Measurements from ENCODE around the gene USO1.
"Not testable (repeated sequence)": the region's sequence is repeated elsewhere in the genome, so short reads cannot be mapped to it uniquely, and the experiment has no call there.

The USO1 gene

GRCh38 chr4:75771607-75772006, 47.2 kb downstream of the USO1 start:
- no peak for DNase-seq (ENCODE audit: low spot score)

GRCh38 chr4:75777589-75777988, 53.2 kb downstream of the USO1 start:
- no peak for DNase-seq (ENCODE audit: low spot score)

GRCh38 chr4:75779105-75779757, 54.9 kb downstream of the USO1 start:
- no peak for DNase-seq (ENCODE audit: low spot score)

GRCh38 chr4:75781305-75781704, 56.9 kb downstream of the USO1 start:
- no peak for DNase-seq (ENCODE audit: low spot score)

GRCh38 chr4:75786526-75786925, 62.1 kb downstream of the USO1 start:
- no peak for DNase-seq (ENCODE audit: low spot score)

GRCh38 chr4:75786938-75787337, 62.6 kb downstream of the USO1 start:
- DNase-seq (ENCODE audit: low spot score): no peak

- DNase-seq (ENCODE audit: low spot score): no peak
Observed at GRCh38 chr4:75790024-75790423, 65.6 kb downstream of the USO1 start.

- peak; percentile 43 for DNase-seq (ENCODE audit: low spot score)
Observed at GRCh38 chr4:75800972-75801371, 76.6 kb downstream of the USO1 start.

GRCh38 chr4:75806035-75806434, 81.7 kb downstream of the USO1 start:
- not testable (repeated sequence) for DNase-seq (ENCODE audit: low spot score)

- no peak for DNase-seq (ENCODE audit: low spot score)
Observed at GRCh38 chr4:75817901-75818300, 93.5 kb downstream of the USO1 start.

GRCh38 chr4:75819121-75819520, 94.7 kb downstream of the USO1 start:
- no peak for DNase-seq (ENCODE audit: low spot score)

GRCh38 chr4:75820197-75820596, 95.8 kb downstream of the USO1 start:
- DNase-seq (ENCODE audit: low spot score): no peak

GRCh38 chr4:75820676-75821075, 96.3 kb downstream of the USO1 start:
- DNase-seq (ENCODE audit: low spot score): no peak

GRCh38 chr4:75821216-75821615, 96.8 kb downstream of the USO1 start:
- no peak for DNase-seq (ENCODE audit: low spot score)

GRCh38 chr4:75821966-75822365, 97.6 kb downstream of the USO1 start:
- no peak for DNase-seq (ENCODE audit: low spot score)

- DNase-seq (ENCODE audit: low spot score): no peak
Observed at GRCh38 chr4:75822416-75822815, 98.0 kb downstream of the USO1 start.

- no peak for DNase-seq (ENCODE audit: low spot score)
Observed at GRCh38 chr4:75823812-75824211, 99.4 kb downstream of the USO1 start.

GRCh38 chr4:75830906-75831305, 106.5 kb downstream of the USO1 start:
- DNase-seq (ENCODE audit: low spot score): peak; percentile 24

- DNase-seq (ENCODE audit: low spot score): no peak
Observed at GRCh38 chr4:75831856-75832405, 107.6 kb downstream of the USO1 start.

GRCh38 chr4:75834095-75834771, 109.9 kb downstream of the USO1 start:
- DNase-seq (ENCODE audit: low spot score): no peak

- no peak for DNase-seq (ENCODE audit: low spot score)
Observed at GRCh38 chr4:75834772-75835154, 110.4 kb downstream of the USO1 start.

GRCh38 chr4:75841641-75842520, 117.5 kb downstream of the USO1 start:
- no peak for DNase-seq (ENCODE audit: low spot score)

- DNase-seq (ENCODE audit: low spot score): no peak
Observed at GRCh38 chr4:75843596-75843995, 119.2 kb downstream of the USO1 start.

Measured in GM03348 (cell line).